ENCODE data around the gene ZNF462.

ZNF462 gene

DNA sequence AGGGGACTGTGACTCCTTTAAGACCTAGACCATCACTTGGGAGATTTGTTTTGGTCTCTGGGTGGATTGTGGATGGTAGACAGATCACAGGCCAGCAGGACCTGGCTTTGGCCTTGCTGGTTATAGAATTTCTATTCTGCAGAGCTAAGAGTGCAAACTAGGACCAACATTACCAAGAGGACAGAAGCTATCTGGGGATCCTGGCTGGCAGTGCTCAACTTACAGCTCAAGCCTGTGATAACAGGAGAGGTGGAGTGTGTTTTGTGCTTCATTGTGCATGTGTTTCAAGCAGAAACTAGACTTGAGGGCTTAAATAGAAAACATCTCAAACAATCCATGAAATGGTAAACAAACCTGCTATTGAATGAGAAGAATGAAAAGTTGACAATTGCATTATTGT is 106.7 kb downstream of the ZNF462 start:
- H3K4me3 ChIP-seq (ENCODE audit: control insufficient read depth, low read depth, low read length): no peak overlapping the region
- TF ChIP-seq CTCF (conservative IDR thresholded peaks at IDR 0.05; ENCODE audit: control insufficient read depth, insufficient read depth, low read depth, low read length): no peak
- DNase-seq (ENCODE audit: low read depth): no peak

GRCh38 chr9:106970219-106970975 is 107.4 kb downstream of the ZNF462 start:
- TF ChIP-seq CTCF (conservative IDR thresholded peaks at IDR 0.05; ENCODE audit: control insufficient read depth, insufficient read depth, low read depth, low read length): no peak
- no peak overlapping the region for H3K4me3 ChIP-seq (ENCODE audit: control insufficient read depth, low read depth, low read length)
- no peak for DNase-seq (ENCODE audit: low read depth)

DNA sequence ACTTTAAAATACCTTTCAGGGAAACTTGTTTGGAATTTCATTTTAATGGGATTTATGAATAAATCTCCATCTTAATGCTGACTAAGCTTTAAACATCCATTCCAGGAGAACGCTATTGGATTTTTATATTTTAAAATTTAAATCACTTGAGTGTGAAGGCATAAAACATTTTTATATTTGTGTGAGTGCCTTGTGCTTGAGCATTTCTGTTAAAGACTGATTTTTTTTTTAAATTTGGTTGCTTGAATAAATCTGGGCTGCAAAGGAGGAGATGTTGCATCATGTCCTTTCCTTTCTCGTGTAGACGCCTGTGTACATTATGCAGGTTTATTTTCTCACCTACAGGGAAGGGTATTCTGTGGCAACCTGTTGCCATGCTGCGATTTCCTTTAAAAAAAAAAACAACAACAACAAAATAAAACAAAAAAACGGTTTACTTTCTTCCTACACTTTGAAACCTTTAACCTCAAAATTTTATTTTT is 108.1 kb downstream of the ZNF462 start:
- no peak for DNase-seq (ENCODE audit: low read depth)
- TF ChIP-seq CTCF (conservative IDR thresholded peaks at IDR 0.05; ENCODE audit: control insufficient read depth, insufficient read depth, low read depth, low read length): no peak

DNA sequence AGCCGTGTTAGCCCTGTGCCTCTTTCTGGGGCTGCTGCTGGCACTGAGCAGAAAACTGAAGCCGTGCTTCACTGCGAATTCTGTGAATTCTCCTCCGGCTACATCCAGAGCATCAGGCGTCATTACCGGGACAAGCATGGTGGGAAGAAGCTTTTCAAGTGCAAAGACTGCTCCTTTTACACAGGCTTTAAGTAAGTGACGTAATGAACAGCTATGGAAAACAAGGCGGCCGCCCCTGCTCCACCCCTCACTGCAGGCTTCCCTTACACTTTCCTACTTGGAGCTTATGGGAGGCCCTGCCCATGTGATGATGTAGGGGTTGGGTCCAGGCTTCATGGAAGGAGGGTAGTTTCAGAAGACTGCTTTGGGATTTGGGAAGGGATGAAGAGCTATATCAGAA is 109.1 kb downstream of the ZNF462 start:
- no peak for TF ChIP-seq CTCF (conservative IDR thresholded peaks at IDR 0.05; ENCODE audit: control insufficient read depth, insufficient read depth, low read depth, low read length)
- DNase-seq (ENCODE audit: low read depth): no peak
- H3K4me3 ChIP-seq (ENCODE audit: control insufficient read depth, low read depth, low read length): no peak overlapping the region

More for the DNA sequence above, 108.1 kb downstream of the ZNF462 start:
- no peak overlapping the region for H3K4me3 ChIP-seq (ENCODE audit: control insufficient read depth, low read depth, low read length)

- TF ChIP-seq CTCF (conservative IDR thresholded peaks at IDR 0.05; ENCODE audit: control insufficient read depth, insufficient read depth, low read depth, low read length): no peak
- H3K4me3 ChIP-seq (ENCODE audit: control insufficient read depth, low read depth, low read length): no peak overlapping the region
- no peak for DNase-seq (ENCODE audit: low read depth)
Measured at GRCh38 chr9:106974341-106974740, 111.4 kb downstream of the ZNF462 start.

DNA sequence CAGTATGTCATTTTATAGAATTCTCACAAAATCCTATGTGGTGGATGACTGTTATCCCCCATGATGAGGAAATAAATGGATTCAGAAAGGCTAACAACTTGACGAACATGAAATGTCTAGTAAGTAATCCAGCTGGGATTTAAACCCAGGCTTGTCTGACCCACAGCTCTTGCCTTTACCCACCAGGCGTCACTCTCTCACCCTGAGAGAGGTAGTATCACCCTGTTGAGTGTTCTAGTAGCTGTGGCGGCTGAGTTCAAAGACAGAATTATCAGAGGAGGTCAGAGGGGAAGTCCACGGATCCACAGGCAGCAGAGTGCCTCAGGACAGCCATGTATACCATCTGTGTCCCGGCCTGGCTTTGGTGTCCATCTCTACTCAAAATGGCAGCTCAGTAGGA is 113.8 kb downstream of the ZNF462 start:
- DNase-seq (ENCODE audit: low read depth): no peak
- no peak for TF ChIP-seq CTCF (conservative IDR thresholded peaks at IDR 0.05; ENCODE audit: control insufficient read depth, insufficient read depth, low read depth, low read length)
- H3K4me3 ChIP-seq (ENCODE audit: control insufficient read depth, low read depth, low read length): no peak overlapping the region
